Measurements from ENCODE around the gene TCP11L1. TPM values are rescaled to one million over a fixed set of nuclear protein-coding genes. Genes with fewer than 3 reads are reported as not detected.

The TCP11L1 gene
- total RNA-seq, 2 experiments from 2014 or later = 4.8 to 5.7 TPM

- Mint-ChIP-seq H3K27ac (no peak within 1 kb of the TSS), H3K27me3 (ENCODE audit: low read depth) (peaks cover 9% of the 10 kb centered on the region)
- intact Hi-C loops (cut with micrococcal nuclease) = loop anchor here (1.0 to 10.0 kb wide), 3 partner anchors 23 to 1229 kb away; partner anchors contain the start of genes EIF3M and TCP11L1
Measured at GRCh38 chr11:33015621-33016551, 23.5 kb upstream of the TCP11L1 start, which contains the start of gene DEPDC7. DEPDC7 (plus strand) TSS chr11:33015878; CDS start chr11:33015956, 78 bp downstream.

GRCh38 chr11:33016654-33017053, 22.7 kb upstream of the TCP11L1 start:
- CTCF ChIA-PET = interaction anchor here (0.6 to 1.3 kb wide), 5 partner anchors 8 to 208 kb away, joined by 3 to 6 read pairs (median 4); partner anchors contain the start of gene TCP11L1
- intact Hi-C loops (cut with micrococcal nuclease) = loop anchor here (10.0 kb wide), 2 partner anchors 432 to 1228 kb away; partner anchors contain the start of gene EIF3M
- Mint-ChIP-seq H3K36me3 (ENCODE audit: low read depth) (no peaks in the 10 kb centered on the region), H3K4me3 (peak overlapping the region; percentile 74), H3K4me1 (ENCODE audit: low read depth) (peaks cover 51% of the 10 kb centered on the region), H3K27ac (no peak overlapping the region), H3K9me3 (no peaks in the 10 kb centered on the region), H3K27me3 (ENCODE audit: low read depth) (peaks cover 9% of the 10 kb centered on the region)
- no peak for DNase-seq

More at GRCh38 chr11:33015621-33016551, 23.5 kb upstream of the TCP11L1 start, which contains the start of gene DEPDC7:
- CTCF ChIA-PET = interaction anchor here (1.0 to 1.2 kb wide), 4 partner anchors 47 to 207 kb away, joined by 3 to 6 read pairs (median 6); no protein-coding TSS in a partner anchor
- H3K4me3 Mint-ChIP-seq = peak within 1 kb of the TSS; percentile 84
- DNase-seq = peak; percentile 84
- no peaks in the 10 kb centered on the region for H3K36me3 Mint-ChIP-seq (ENCODE audit: low read depth)
- H3K4me1 Mint-ChIP-seq (ENCODE audit: low read depth) = peaks cover 53% of the 10 kb centered on the region
- H3K9me3 Mint-ChIP-seq = no peaks in the 10 kb centered on the region

- no peak overlapping the region for H3K4me3 Mint-ChIP-seq
Measured at GRCh38 chr11:33017478-33017877, 21.9 kb upstream of the TCP11L1 start.

GRCh38 chr11:33017965-33018364, 21.4 kb upstream of the TCP11L1 start:
- DNase-seq = no peak
- H3K4me1 Mint-ChIP-seq (ENCODE audit: low read depth) = peaks cover 46% of the 10 kb centered on the region
- no peak overlapping the region for H3K27ac Mint-ChIP-seq
- H3K36me3 Mint-ChIP-seq (ENCODE audit: low read depth) = no peaks in the 10 kb centered on the region
- H3K9me3 Mint-ChIP-seq = no peaks in the 10 kb centered on the region
- H3K4me3 Mint-ChIP-seq = no peak overlapping the region
- peaks cover 9% of the 10 kb centered on the region for H3K27me3 Mint-ChIP-seq (ENCODE audit: low read depth)
- CTCF ChIA-PET = interaction anchor here (0.7 to 1.3 kb wide), 2 partner anchors 22 to 180 kb away, joined by 3 to 5 read pairs; partner anchors contain the start of gene TCP11L1
- intact Hi-C loops (cut with micrococcal nuclease) = loop anchor here (10.0 kb wide), 2 partner anchors 433 to 1227 kb away; partner anchors contain the start of gene EIF3M

More at GRCh38 chr11:33017478-33017877, 21.9 kb upstream of the TCP11L1 start:
- no peak for DNase-seq
- H3K9me3 Mint-ChIP-seq = no peaks in the 10 kb centered on the region
- no peaks in the 10 kb centered on the region for H3K36me3 Mint-ChIP-seq (ENCODE audit: low read depth)
- intact Hi-C loops (cut with micrococcal nuclease) = loop anchor here (10.0 kb wide), 2 partner anchors 433 to 1227 kb away; partner anchors contain the start of gene EIF3M
- CTCF ChIA-PET = interaction anchor here (0.7 to 1.3 kb wide), 3 partner anchors 9 to 180 kb away, joined by 3 to 5 read pairs (median 4); partner anchors contain the start of gene TCP11L1
- H3K27ac Mint-ChIP-seq = no peak overlapping the region
- peaks cover 51% of the 10 kb centered on the region for H3K4me1 Mint-ChIP-seq (ENCODE audit: low read depth)
- H3K27me3 Mint-ChIP-seq (ENCODE audit: low read depth) = peaks cover 9% of the 10 kb centered on the region

GRCh38 chr11:33018840-33019239, 20.5 kb upstream of the TCP11L1 start:
- intact Hi-C loops (cut with micrococcal nuclease) = loop anchor here (10.0 kb wide), 2 partner anchors 434 to 1226 kb away; partner anchors contain the start of gene EIF3M
- no peaks in the 10 kb centered on the region for H3K36me3 Mint-ChIP-seq (ENCODE audit: low read depth)
- peaks cover 8% of the 10 kb centered on the region for H3K27me3 Mint-ChIP-seq (ENCODE audit: low read depth)
- H3K9me3 Mint-ChIP-seq = no peaks in the 10 kb centered on the region
- H3K4me3 Mint-ChIP-seq = no peak overlapping the region
- H3K4me1 Mint-ChIP-seq (ENCODE audit: low read depth) = peaks cover 40% of the 10 kb centered on the region
- CTCF ChIA-PET = no interaction called here
- H3K27ac Mint-ChIP-seq = no peak overlapping the region
- no peak for DNase-seq

GRCh38 chr11:33021501-33021900, 17.9 kb upstream of the TCP11L1 start:
- no peak for DNase-seq
- intact Hi-C loops (cut with micrococcal nuclease) = no loop called here
- no peak overlapping the region for H3K27ac Mint-ChIP-seq

GRCh38 chr11:33021937-33022336, 17.4 kb upstream of the TCP11L1 start:
- Mint-ChIP-seq H3K36me3 (ENCODE audit: low read depth) (peaks cover 2% of the 10 kb centered on the region), H3K4me1 (ENCODE audit: low read depth) (peaks cover 27% of the 10 kb centered on the region), H3K9me3 (no peaks in the 10 kb centered on the region), H3K4me3 (no peak overlapping the region), H3K27me3 (ENCODE audit: low read depth) (peaks cover 5% of the 10 kb centered on the region), H3K27ac (no peak overlapping the region)
- intact Hi-C loops (cut with micrococcal nuclease) = no loop called here
- CTCF ChIA-PET = interaction anchor here (0.6 to 2.3 kb wide), 4 partner anchors 13 to 846 kb away, joined by 3 to 9 read pairs (median 4); no protein-coding TSS in a partner anchor
- DNase-seq = no peak

More at GRCh38 chr11:33021501-33021900, 17.9 kb upstream of the TCP11L1 start:
- H3K36me3 Mint-ChIP-seq (ENCODE audit: low read depth) = peaks cover 2% of the 10 kb centered on the region
- CTCF ChIA-PET = interaction anchor here (0.6 to 2.3 kb wide), 2 partner anchors 44 to 846 kb away, joined by 5 to 9 read pairs; no protein-coding TSS in a partner anchor
- peaks cover 31% of the 10 kb centered on the region for H3K4me1 Mint-ChIP-seq (ENCODE audit: low read depth)
- H3K9me3 Mint-ChIP-seq = no peaks in the 10 kb centered on the region
- peaks cover 5% of the 10 kb centered on the region for H3K27me3 Mint-ChIP-seq (ENCODE audit: low read depth)
- no peak overlapping the region for H3K4me3 Mint-ChIP-seq

- intact Hi-C loops (cut with micrococcal nuclease) = no loop called here
- CTCF ChIA-PET = interaction anchor here (1.3 to 1.4 kb wide), 2 partner anchors 40 to 41 kb away, joined by 3 to 5 read pairs; no protein-coding TSS in a partner anchor
Measured at GRCh38 chr11:33025339-33025722, 14.0 kb upstream of the TCP11L1 start.

GRCh38 chr11:33027233-33027632, 12.1 kb upstream of the TCP11L1 start:
- no peak for DNase-seq
- Mint-ChIP-seq H3K36me3 (ENCODE audit: low read depth) (peaks cover 5% of the 10 kb centered on the region), H3K4me3 (no peak overlapping the region), H3K27me3 (ENCODE audit: low read depth) (no peaks in the 10 kb centered on the region), H3K27ac (no peak overlapping the region), H3K4me1 (ENCODE audit: low read depth) (peaks cover 9% of the 10 kb centered on the region), H3K9me3 (no peaks in the 10 kb centered on the region)
- CTCF ChIA-PET = interaction anchor here (0.9 kb wide), 1 partner anchor 67 kb away, joined by 4 read pairs; no protein-coding TSS in a partner anchor
- intact Hi-C loops (cut with micrococcal nuclease) = no loop called here

More at GRCh38 chr11:33025339-33025722, 14.0 kb upstream of the TCP11L1 start:
- Mint-ChIP-seq H3K4me3 (no peak overlapping the region), H3K9me3 (no peaks in the 10 kb centered on the region), H3K36me3 (ENCODE audit: low read depth) (peaks cover 2% of the 10 kb centered on the region), H3K27me3 (ENCODE audit: low read depth) (no peaks in the 10 kb centered on the region), H3K4me1 (ENCODE audit: low read depth) (peaks cover 19% of the 10 kb centered on the region), H3K27ac (no peak overlapping the region)
- no peak for DNase-seq

GRCh38 chr11:33027846-33028536, 11.4 kb upstream of the TCP11L1 start:
- H3K4me1 Mint-ChIP-seq (ENCODE audit: low read depth) = peaks cover 8% of the 10 kb centered on the region
- H3K36me3 Mint-ChIP-seq (ENCODE audit: low read depth) = peaks cover 5% of the 10 kb centered on the region
- no peak overlapping the region for H3K27ac Mint-ChIP-seq
- CTCF ChIA-PET = no interaction called here
- H3K9me3 Mint-ChIP-seq = no peaks in the 10 kb centered on the region
- no peak overlapping the region for H3K4me3 Mint-ChIP-seq
- no peaks in the 10 kb centered on the region for H3K27me3 Mint-ChIP-seq (ENCODE audit: low read depth)
- no peak for DNase-seq
- intact Hi-C loops (cut with micrococcal nuclease) = no loop called here

- Mint-ChIP-seq H3K4me1 (ENCODE audit: low read depth) (peaks cover 8% of the 10 kb centered on the region), H3K27me3 (ENCODE audit: low read depth) (no peaks in the 10 kb centered on the region), H3K4me3 (no peak overlapping the region), H3K36me3 (ENCODE audit: low read depth) (peaks cover 5% of the 10 kb centered on the region), H3K9me3 (no peaks in the 10 kb centered on the region), H3K27ac (no peak overlapping the region)
- CTCF ChIA-PET = no interaction called here
- intact Hi-C loops (cut with micrococcal nuclease) = no loop called here
- no peak for DNase-seq
Measured at GRCh38 chr11:33028537-33028914, 10.8 kb upstream of the TCP11L1 start.
